Epithelial cell of proximal tubule (primary cell): ENCODE results near the gene MED28. TPM values are rescaled to one million over a fixed set of nuclear protein-coding genes. Genes with fewer than 3 reads are reported as not detected.

Experiments used
- DNase-seq: peaks from one replicate; pipeline ENCODE4 v3.0.0-alpha.2; 2011; ENCODE audit warnings: low read depth
- H3K4me3 ChIP-seq: 2 replicates; pipeline ENCODE4 v1.5.1; 2011; ENCODE audit warnings: low read depth, mild to moderate bottlenecking, low read length
- total RNA-seq: library from RNA; depleted of rRNA; stranded (reverse); fragments of >200 nt; gene quantifications from 2 replicates; pipeline ENCODE4 v1.2.3, GENCODE V29; 2015
- TF ChIP-seq, protein P1 (sequence below): conservative IDR thresholded peaks from 2 replicates; pipeline ENCODE4 v1.5.1; 2012; ENCODE audit warnings: low read depth, mild to moderate bottlenecking, low read length

Gene MED28
- total RNA-seq, 1 donor from 2014 or later, result 6.9 TPM

DNA sequence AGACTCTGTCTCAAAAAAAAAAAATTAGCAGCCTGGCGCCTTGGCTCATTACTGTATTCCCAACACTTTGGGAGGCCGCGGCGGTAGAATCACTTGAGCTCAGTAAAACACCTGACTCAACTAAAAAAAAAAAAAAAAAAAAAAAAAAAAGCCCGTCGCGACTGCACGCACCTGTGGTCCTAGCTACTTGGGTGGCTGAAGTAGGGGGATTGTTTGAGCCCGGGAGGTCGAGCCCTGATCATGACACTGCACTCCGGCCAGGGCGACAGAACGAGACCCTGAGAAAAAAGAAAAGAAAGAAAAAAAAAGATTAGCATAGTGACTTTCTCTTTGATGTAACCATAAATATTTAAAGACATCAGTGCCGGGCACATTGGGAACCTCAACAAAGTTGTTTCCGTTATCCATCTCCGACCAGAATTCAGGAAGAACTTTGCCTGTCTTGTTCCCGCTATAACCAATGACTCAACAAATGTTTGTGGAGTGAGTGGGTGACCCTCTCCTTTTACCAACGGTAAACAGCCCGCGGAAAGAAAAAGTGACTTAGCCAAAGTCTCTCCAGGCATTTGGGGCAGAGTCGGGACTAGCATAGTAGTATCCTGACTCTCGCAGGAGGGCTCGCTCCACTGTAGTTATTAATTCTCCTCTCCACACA lies 553 bp upstream of the MED28 start:
- H3K4me3 ChIP-seq, result peak overlapping the region; percentile 90
- TF ChIP-seq, protein P1, sequence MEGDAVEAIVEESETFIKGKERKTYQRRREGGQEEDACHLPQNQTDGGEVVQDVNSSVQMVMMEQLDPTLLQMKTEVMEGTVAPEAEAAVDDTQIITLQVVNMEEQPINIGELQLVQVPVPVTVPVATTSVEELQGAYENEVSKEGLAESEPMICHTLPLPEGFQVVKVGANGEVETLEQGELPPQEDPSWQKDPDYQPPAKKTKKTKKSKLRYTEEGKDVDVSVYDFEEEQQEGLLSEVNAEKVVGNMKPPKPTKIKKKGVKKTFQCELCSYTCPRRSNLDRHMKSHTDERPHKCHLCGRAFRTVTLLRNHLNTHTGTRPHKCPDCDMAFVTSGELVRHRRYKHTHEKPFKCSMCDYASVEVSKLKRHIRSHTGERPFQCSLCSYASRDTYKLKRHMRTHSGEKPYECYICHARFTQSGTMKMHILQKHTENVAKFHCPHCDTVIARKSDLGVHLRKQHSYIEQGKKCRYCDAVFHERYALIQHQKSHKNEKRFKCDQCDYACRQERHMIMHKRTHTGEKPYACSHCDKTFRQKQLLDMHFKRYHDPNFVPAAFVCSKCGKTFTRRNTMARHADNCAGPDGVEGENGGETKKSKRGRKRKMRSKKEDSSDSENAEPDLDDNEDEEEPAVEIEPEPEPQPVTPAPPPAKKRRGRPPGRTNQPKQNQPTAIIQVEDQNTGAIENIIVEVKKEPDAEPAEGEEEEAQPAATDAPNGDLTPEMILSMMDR, result no peak
- peak; percentile 1 for DNase-seq

DNA sequence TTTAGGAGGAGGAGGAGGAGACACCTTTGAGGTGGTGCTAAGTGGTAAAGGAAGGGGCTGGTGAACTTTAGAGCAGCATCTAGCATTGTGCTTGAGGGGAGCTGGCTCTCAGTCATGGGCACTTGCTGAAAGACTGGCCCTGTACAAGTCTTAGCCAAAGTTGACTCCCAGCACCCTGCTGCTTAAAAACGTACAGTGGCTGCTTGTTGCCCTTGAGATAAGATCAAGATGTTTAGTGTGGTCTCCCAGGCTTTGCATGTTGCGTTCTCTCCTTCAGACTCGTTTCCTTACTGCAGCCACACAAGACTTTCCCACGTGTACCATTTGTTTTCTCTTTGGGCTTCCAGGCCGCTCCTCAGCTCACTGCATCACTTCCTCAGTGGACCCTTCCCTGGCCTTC lies 1.8 kb downstream of the MED28 start:
- H3K4me3 ChIP-seq, result peak overlapping the region; percentile 10
- DNase-seq, result no peak
- TF ChIP-seq, protein P1, result no peak

DNA sequence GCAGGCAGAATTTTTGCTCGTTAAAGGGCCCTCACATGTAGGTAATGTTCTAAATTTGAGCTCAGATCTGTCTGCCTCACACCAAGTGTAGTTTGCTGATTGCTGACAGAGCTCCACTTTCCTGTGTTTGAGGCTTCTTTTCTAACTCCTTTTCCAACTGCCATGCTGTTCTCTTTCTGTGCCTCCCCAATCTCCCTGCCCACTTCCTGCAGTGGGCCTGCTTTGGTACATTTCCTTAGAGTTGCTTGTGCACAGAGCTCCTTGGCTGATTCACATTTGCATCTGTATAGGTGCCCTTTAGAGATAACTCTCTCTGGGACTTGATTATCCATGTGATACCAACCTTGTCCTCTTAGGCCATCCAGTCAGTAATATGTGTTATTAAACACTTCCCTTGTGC lies 4.5 kb downstream of the MED28 start:
- no peak for DNase-seq
- TF ChIP-seq, protein P1, result no peak
- no peak overlapping the region for H3K4me3 ChIP-seq

DNA sequence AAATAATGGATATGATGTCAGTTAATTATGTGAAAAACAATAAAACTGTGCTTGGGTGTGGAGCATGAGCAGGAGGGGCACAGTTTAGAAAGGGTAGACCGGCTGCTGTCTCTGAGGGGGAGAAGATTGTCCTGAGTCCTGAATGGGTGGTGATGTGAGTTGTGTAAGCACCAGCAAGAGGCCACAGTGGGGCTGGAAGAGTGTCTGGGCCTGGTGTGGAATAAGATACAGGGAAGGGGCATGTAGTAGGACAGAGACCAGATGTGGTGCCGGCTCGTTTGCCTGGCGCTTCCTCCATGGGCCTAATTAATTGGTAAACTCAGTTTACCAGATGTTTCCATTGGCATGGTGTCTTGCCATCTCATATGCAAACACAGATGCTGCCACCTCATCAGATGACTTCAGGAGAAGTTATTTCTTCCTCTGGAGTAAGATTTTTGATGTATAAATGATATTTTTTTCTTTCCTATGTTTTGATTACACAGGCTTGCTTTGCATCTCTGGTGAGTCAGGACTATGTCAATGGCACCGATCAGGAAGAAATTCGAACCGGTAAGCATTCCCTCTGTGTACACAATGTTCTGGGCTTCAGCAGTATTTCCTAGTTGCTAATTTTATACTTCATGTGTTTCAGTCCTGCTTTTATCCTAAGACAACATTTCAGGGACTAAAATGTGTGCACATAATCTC lies 5.1 kb downstream of the MED28 start:
- DNase-seq, result no peak
- TF ChIP-seq, protein P1, result no peak
- H3K4me3 ChIP-seq, result no peak overlapping the region

DNA sequence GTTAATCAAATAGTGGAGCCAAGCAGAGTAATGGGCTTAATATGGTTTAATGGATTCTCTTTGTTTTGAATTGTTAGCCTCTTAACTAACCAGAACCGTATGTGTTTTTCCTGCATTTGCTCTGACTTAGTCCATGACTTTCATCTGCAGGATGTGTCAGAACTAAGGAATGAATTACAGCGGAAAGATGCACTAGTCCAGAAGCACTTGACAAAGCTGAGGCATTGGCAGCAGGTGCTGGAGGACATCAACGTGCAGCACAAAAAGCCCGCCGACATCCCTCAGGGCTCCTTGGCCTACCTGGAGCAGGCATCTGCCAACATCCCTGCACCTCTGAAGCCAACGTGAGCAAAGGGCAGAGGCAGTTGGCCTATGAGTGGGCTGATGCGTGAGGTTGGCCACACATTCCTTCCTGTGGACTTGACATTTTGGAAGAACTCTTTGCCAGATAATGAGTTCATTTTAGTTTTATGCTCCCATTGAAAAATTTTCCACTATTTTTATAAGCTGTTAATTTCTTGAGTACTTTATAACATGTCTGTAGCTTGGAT lies 9.1 kb downstream of the MED28 start:
- TF ChIP-seq, protein P1, result no peak
- DNase-seq, result no peak
- H3K4me3 ChIP-seq, result no peak overlapping the region

DNA sequence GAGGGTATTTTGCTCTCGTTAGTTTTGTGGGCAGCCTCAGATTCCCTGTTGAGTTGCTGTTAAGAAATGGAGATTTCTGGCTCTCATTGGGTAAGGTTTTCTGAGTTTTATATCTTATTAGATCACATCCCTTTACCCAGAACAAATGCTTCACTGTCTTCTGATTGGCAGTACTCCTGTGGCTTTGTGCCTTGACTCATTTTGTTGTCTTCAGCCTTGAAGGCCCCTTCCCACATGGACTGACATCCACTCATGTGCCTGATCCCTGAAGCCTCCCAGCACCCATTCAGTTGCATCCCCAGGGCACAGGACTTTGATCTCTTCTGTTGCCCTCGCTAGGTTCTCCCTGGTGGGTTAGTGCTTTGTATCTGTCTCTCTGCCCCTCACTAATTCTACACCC lies 10.4 kb downstream of the MED28 start:
- H3K4me3 ChIP-seq, result no peak overlapping the region
- TF ChIP-seq, protein P1, result no peak

More for the DNA sequence above, 10.4 kb downstream of the MED28 start:
- no peak for DNase-seq
